WTC11 (cell line): ENCODE measurements around the gene SLC6A15.

Source experiments
- TF ChIP-seq, protein P1 (sequence below): fragments of 200-600 bp; IDR thresholded peaks from 2 replicates; pipeline ENCODE4 v1.8.0; 2022; ENCODE audit warnings: antibody characterized with exemption
- TF ChIP-seq, protein P2 (sequence below): sonication (generic); formaldehyde crosslinking; IDR thresholded peaks from 2 replicates; pipeline ENCODE4 v1.8.1; 2023; ENCODE audit warnings: mild to moderate bottlenecking, missing genetic modification reagents, moderate library complexity
- TF ChIP-seq, protein P3 (sequence below): sonication (generic); formaldehyde crosslinking; IDR thresholded peaks from 2 replicates; pipeline ENCODE4 v1.8.0; 2023; ENCODE audit warnings: mild to moderate bottlenecking, missing genetic modification reagents
- TF ChIP-seq, protein P4 (sequence below): sonication (generic); formaldehyde crosslinking; IDR thresholded peaks from 2 replicates; pipeline ENCODE4 v1.8.1; 2022; ENCODE audit warnings: low read depth, missing genetic modification reagents, borderline replicate concordance
- TF ChIP-seq, protein P5 (sequence below): sonication (generic); formaldehyde crosslinking; IDR thresholded peaks from 2 replicates; pipeline ENCODE4 v1.8.0; 2022; ENCODE audit warnings: mild to moderate bottlenecking, missing genetic modification reagents

DNA sequence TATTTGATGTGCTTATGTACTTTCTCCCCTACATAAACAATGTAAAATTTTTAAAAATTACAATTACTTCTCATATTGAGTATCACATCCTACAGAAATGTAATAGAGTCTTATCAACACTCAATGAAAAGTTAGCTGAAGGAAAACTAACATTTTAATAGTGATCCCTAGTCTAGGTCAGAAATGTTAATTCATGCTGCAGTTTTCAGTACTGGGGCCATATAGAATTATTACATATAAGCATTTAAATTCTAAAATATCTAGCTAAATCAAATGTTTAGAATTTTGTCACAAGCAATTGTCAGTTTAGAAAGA lies 37.8 kb downstream of the SLC6A15 start:
- TF ChIP-seq, protein P1, sequence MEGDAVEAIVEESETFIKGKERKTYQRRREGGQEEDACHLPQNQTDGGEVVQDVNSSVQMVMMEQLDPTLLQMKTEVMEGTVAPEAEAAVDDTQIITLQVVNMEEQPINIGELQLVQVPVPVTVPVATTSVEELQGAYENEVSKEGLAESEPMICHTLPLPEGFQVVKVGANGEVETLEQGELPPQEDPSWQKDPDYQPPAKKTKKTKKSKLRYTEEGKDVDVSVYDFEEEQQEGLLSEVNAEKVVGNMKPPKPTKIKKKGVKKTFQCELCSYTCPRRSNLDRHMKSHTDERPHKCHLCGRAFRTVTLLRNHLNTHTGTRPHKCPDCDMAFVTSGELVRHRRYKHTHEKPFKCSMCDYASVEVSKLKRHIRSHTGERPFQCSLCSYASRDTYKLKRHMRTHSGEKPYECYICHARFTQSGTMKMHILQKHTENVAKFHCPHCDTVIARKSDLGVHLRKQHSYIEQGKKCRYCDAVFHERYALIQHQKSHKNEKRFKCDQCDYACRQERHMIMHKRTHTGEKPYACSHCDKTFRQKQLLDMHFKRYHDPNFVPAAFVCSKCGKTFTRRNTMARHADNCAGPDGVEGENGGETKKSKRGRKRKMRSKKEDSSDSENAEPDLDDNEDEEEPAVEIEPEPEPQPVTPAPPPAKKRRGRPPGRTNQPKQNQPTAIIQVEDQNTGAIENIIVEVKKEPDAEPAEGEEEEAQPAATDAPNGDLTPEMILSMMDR: no peak
- TF ChIP-seq, protein P2, sequence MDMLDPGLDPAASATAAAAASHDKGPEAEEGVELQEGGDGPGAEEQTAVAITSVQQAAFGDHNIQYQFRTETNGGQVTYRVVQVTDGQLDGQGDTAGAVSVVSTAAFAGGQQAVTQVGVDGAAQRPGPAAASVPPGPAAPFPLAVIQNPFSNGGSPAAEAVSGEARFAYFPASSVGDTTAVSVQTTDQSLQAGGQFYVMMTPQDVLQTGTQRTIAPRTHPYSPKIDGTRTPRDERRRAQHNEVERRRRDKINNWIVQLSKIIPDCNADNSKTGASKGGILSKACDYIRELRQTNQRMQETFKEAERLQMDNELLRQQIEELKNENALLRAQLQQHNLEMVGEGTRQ (CRISPR knock-in tag): no peak
- TF ChIP-seq, protein P3, sequence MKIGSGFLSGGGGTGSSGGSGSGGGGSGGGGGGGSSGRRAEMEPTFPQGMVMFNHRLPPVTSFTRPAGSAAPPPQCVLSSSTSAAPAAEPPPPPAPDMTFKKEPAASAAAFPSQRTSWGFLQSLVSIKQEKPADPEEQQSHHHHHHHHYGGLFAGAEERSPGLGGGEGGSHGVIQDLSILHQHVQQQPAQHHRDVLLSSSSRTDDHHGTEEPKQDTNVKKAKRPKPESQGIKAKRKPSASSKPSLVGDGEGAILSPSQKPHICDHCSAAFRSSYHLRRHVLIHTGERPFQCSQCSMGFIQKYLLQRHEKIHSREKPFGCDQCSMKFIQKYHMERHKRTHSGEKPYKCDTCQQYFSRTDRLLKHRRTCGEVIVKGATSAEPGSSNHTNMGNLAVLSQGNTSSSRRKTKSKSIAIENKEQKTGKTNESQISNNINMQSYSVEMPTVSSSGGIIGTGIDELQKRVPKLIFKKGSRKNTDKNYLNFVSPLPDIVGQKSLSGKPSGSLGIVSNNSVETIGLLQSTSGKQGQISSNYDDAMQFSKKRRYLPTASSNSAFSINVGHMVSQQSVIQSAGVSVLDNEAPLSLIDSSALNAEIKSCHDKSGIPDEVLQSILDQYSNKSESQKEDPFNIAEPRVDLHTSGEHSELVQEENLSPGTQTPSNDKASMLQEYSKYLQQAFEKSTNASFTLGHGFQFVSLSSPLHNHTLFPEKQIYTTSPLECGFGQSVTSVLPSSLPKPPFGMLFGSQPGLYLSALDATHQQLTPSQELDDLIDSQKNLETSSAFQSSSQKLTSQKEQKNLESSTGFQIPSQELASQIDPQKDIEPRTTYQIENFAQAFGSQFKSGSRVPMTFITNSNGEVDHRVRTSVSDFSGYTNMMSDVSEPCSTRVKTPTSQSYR (CRISPR knock-in tag): no peak
- TF ChIP-seq, protein P4, sequence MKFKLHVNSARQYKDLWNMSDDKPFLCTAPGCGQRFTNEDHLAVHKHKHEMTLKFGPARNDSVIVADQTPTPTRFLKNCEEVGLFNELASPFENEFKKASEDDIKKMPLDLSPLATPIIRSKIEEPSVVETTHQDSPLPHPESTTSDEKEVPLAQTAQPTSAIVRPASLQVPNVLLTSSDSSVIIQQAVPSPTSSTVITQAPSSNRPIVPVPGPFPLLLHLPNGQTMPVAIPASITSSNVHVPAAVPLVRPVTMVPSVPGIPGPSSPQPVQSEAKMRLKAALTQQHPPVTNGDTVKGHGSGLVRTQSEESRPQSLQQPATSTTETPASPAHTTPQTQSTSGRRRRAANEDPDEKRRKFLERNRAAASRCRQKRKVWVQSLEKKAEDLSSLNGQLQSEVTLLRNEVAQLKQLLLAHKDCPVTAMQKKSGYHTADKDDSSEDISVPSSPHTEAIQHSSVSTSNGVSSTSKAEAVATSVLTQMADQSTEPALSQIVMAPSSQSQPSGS (CRISPR knock-in tag): no peak
- TF ChIP-seq, protein P5, sequence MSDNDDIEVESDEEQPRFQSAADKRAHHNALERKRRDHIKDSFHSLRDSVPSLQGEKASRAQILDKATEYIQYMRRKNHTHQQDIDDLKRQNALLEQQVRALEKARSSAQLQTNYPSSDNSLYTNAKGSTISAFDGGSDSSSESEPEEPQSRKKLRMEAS (CRISPR knock-in tag): no peak
